Breast epithelium (tissue), 4 donors: ENCODE data around the gene BCL2L12. TPM values are rescaled to one million over a fixed set of nuclear protein-coding genes. Genes with fewer than 3 reads are reported as not detected.

Experiments
- DNase-seq, 2 donors: peaks; one replicate each; pipeline ENCODE4 v3.0.0-alpha.2; 2019; ENCODE audit warnings: low spot score in 2 of 2
- H3K27ac ChIP-seq, 2 donors: fragments of 200-600 bp; sonication (generic) in 1 of 2; one replicate each; pipeline ENCODE4 v1.5.1; 2016 to 2019; ENCODE audit warnings: mild to moderate bottlenecking in 1 of 2
- H3K27me3 ChIP-seq, 2 donors: fragments of 200-600 bp; sonication (generic) in 1 of 2; one replicate each; pipeline versions ENCODE4 v1.5.1 to v1.6.0; 2017 to 2019; ENCODE audit warnings: control low read depth in 1 of 2, mild to moderate bottlenecking in 1 of 2
- H3K36me3 ChIP-seq: fragments of 200-600 bp; one replicate; pipeline ENCODE4 v1.5.1; 2019
- H3K4me1 ChIP-seq, 2 donors: fragments of 200-600 bp; sonication (generic); one replicate each; pipeline ENCODE4 v1.5.1; 2016 to 2019; ENCODE audit warnings: control low read depth in 1 of 2
- H3K4me3 ChIP-seq, 3 donors: fragments of 200-600 bp; sonication (generic); 1 replicate in 2 of 3; 2 replicates in 1 of 3; pipeline ENCODE4 v1.5.1; 2016 to 2019; ENCODE audit warnings: mild to moderate bottlenecking in 3 of 3, moderate library complexity in 2 of 3
- H3K9me3 ChIP-seq, 2 donors: fragments of 200-600 bp; sonication (generic) in 1 of 2; one replicate each; pipeline ENCODE4 v1.5.1; 2016 to 2019; ENCODE audit warnings: control low read depth in 1 of 2
- POLR2A ChIP-seq: fragments of 450-650 bp; IDR thresholded peaks from one replicate; pipeline ENCODE4 v1.6.1; 2016; ENCODE audit warnings: antibody characterized with exemption, mild to moderate bottlenecking, moderate library complexity
- POLR2AphosphoS5 ChIP-seq, 3 donors: sonication (generic); formaldehyde crosslinking; IDR thresholded peaks; one replicate each; pipeline ENCODE4 v1.6.1; 2017; ENCODE audit warnings: antibody characterized with exemption in 3 of 3
- intact Hi-C: fragments of 100-400 bp; cut with DNase I; formaldehyde crosslinking; loops from one replicate; pipeline ENCODE4 v1.15.1; 2023; ENCODE audit warnings: low total_unique reads
- total RNA-seq, 3 donors: library from RNA; depleted of rRNA; stranded (reverse); fragments of >200 nt; gene quantifications; one replicate each; pipeline ENCODE4 v1.1.0, GENCODE V29; 2016
- TF ChIP-seq, protein P1 (sequence below), 3 donors: fragments of 450-650 bp; IDR thresholded peaks; one replicate each; pipeline ENCODE4 v1.5.1; 2016 to 2017; ENCODE audit warnings: antibody characterized with exemption in 3 of 3, mild to moderate bottlenecking in 3 of 3, moderate library complexity in 3 of 3

Gene BCL2L12
- total RNA-seq, 3 donors from 2014 or later, result 5.1 to 11.7 (median 8.5) TPM

DNA sequence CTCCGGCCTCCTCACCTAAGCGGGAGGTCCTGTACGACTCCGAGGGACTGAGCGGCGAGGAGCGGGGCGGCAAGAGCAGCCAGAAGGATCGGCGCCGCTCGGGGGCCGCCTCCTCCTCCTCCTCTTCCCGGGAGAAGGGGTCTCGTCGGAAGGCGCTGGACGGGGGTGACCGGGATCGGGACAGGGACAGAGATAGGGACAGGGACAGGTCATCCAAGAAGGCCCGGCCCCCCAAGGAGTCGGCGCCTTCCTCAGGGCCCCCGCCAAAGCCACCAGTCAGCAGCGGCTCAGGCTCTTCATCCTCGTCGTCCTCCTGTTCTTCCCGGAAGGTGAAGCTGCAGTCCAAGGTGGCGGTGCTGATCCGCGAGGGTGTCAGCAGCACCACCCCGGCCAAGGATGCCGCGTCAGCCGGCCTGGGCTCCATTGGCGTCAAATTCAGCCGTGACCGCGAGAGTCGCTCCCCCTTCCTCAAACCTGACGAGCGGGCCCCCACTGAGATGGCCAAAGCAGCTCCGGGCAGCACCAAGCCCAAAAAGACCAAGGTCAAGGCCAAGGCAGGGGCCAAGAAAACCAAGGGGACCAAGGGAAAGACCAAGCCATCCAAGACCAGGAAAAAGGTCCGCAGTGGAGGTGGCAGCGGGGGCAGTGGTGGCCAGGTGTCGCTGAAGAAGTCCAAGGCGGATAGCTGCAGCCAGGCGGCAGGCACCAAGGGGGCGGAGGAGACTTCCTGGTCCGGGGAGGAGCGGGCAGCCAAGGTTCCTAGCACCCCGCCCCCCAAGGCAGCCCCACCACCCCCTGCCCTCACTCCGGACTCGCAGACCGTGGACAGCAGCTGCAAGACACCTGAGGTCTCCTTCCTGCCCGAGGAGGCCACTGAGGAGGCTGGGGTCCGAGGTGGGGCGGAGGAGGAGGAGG lies 12.9 kb upstream of the BCL2L12 start:
- Histone ChIP-seq H3K4me1 (no peaks in the 10 kb centered on the region), H3K4me3 (no peak overlapping the region), H3K36me3 (peaks cover 16% of the 10 kb centered on the region), H3K27me3 (no peaks in the 10 kb centered on the region), H3K9me3 (no peaks in the 10 kb centered on the region), H3K27ac (no peak overlapping the region)
- TF ChIP-seq, protein P1, sequence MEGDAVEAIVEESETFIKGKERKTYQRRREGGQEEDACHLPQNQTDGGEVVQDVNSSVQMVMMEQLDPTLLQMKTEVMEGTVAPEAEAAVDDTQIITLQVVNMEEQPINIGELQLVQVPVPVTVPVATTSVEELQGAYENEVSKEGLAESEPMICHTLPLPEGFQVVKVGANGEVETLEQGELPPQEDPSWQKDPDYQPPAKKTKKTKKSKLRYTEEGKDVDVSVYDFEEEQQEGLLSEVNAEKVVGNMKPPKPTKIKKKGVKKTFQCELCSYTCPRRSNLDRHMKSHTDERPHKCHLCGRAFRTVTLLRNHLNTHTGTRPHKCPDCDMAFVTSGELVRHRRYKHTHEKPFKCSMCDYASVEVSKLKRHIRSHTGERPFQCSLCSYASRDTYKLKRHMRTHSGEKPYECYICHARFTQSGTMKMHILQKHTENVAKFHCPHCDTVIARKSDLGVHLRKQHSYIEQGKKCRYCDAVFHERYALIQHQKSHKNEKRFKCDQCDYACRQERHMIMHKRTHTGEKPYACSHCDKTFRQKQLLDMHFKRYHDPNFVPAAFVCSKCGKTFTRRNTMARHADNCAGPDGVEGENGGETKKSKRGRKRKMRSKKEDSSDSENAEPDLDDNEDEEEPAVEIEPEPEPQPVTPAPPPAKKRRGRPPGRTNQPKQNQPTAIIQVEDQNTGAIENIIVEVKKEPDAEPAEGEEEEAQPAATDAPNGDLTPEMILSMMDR (IDR thresholded peaks at IDR 0.05), result no peak
- TF ChIP-seq POLR2A (no peak), POLR2AphosphoS5 (IDR thresholded peaks at IDR 0.05) (no peak)
- intact Hi-C loops, result no loop called here
- no peak for DNase-seq

DNA sequence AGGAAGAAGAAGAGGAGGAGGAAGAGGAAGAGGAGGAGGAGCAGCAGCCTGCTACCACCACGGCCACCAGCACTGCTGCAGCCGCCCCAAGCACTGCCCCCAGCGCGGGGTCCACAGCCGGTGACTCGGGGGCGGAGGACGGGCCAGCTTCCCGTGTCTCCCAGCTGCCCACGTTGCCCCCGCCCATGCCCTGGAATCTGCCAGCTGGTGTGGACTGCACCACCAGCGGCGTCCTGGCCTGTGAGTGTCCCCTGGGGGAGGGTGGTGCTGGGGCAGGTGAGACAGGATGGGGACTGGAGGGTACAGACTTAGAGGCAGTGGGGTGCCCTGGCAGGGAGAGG lies 12.3 kb upstream of the BCL2L12 start:
- TF ChIP-seq POLR2A (no peak), POLR2AphosphoS5 (IDR thresholded peaks at IDR 0.05) (no peak)
- TF ChIP-seq, protein P1 (IDR thresholded peaks at IDR 0.05), result no peak
- H3K27me3 ChIP-seq, result no peaks in the 10 kb centered on the region
- peaks cover 16% of the 10 kb centered on the region for H3K36me3 ChIP-seq
- H3K4me1 ChIP-seq, result no peaks in the 10 kb centered on the region
- no peak overlapping the region for H3K4me3 ChIP-seq
- DNase-seq, result no peak
- intact Hi-C loops, result no loop called here
- H3K27ac ChIP-seq, result no peak overlapping the region
- no peaks in the 10 kb centered on the region for H3K9me3 ChIP-seq

DNA sequence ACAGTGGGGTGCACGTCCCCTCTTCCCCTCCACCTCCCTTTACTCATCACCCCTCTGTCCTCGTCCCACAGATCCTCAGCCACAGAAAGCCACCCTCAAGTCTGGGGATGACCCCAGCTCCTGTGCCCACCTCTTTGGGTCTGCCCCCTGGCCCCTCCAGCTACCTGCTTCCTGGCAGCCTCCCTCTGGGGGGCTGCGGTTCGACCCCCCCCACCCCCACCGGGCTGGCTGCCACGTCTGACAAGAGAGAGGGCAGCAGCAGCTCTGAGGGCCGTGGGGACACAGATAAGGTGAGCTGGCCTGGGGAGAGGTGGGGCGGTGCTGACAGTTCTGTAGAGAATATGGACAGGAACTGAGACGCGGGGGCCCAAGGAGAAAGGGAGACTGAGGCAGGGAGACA lies 11.2 kb upstream of the BCL2L12 start:
- intact Hi-C loops, result loop anchor here (1.0 kb wide), 1 partner anchor 17 kb away; no protein-coding TSS in a partner anchor
- no peaks in the 10 kb centered on the region for H3K4me1 ChIP-seq
- TF ChIP-seq POLR2AphosphoS5 (IDR thresholded peaks at IDR 0.05) (no peak), POLR2A (no peak)
- TF ChIP-seq, protein P1 (IDR thresholded peaks at IDR 0.05), result no peak
- H3K27ac ChIP-seq, result no peak overlapping the region
- H3K27me3 ChIP-seq, result no peaks in the 10 kb centered on the region
- no peak for DNase-seq
- H3K4me3 ChIP-seq, result no peak overlapping the region
- H3K36me3 ChIP-seq, result peaks cover 16% of the 10 kb centered on the region
- no peaks in the 10 kb centered on the region for H3K9me3 ChIP-seq

DNA sequence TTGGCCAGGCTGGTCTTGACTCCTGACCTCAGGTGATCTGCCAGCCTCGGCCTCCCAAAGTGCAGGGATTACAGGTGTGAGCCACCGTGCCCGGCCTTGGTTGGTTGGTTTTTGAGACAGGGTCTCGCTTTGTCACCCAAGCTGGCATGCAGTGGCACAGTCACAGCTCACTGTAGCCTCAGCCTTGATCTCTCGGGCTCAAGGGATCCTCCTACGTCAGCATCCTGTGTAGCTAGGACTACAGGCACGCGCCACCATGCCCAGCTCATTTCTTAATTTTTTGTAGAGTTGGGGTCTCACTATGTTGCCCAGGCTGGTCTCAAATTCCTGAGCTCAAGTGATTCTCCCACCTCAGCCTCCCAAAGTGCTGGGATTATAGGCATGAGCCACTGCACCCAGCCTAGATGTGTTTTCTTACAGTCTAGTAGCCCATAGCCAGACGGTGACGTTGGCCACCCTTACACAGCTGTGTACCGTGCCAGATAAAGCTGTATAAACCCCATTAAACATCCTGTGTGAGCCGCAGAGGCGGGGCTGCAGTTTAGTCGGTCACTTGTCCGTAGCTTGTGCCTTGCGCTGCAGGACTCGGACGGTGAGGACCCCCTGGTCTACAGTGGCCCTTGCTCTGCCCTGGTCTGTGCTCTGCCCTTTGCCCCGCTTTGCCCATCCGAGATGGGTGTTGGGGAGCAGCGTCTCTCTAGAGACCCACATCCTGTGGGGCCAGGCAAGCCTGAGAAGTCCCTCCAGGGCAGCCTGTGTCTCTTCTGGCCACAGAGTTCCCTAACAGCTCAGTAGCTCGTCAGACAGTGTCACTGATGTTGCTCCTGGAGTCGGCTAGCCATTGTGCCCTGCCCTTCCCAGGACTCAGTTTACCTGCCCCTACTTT lies 9.9 kb upstream of the BCL2L12 start:
- H3K27me3 ChIP-seq, result no peaks in the 10 kb centered on the region
- intact Hi-C loops, result no loop called here
- no peak overlapping the region for H3K27ac ChIP-seq
- H3K4me3 ChIP-seq, result no peak overlapping the region
- H3K36me3 ChIP-seq, result peaks cover 16% of the 10 kb centered on the region
- no peak for DNase-seq
- no peaks in the 10 kb centered on the region for H3K4me1 ChIP-seq
- TF ChIP-seq, protein P1 (IDR thresholded peaks at IDR 0.05), result no peak
- no peaks in the 10 kb centered on the region for H3K9me3 ChIP-seq
